ENCODE results near the gene DHX35.
"Not testable (repeated sequence)": the region's sequence is repeated elsewhere in the genome, so short reads cannot be mapped to it uniquely, and the experiment has no call there.

The DHX35 gene

GRCh38 chr20:38982291-38982690 is 20.1 kb downstream of the DHX35 start:
- DNase-seq = no peak

DNA sequence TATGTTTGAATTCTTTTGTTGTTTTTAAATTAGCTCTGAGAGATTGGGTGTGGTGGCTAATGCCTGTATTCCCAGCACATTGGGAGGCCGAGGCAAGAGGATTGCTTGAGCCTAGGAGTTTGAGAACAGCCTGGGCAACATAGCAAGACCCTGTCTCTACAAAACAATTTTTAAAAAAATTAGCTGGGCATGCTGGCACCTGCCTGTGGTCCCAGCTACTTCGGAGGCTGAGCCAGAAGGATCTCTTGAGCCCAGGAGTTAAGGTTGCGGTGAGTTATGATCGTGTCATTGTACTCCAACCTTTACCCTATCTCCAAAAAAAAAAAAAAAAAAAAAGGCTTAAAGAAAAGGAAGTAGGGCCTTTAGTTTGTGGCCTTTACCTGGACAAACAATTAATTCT is 22.9 kb downstream of the DHX35 start:
- DNase-seq = no peak

DNA sequence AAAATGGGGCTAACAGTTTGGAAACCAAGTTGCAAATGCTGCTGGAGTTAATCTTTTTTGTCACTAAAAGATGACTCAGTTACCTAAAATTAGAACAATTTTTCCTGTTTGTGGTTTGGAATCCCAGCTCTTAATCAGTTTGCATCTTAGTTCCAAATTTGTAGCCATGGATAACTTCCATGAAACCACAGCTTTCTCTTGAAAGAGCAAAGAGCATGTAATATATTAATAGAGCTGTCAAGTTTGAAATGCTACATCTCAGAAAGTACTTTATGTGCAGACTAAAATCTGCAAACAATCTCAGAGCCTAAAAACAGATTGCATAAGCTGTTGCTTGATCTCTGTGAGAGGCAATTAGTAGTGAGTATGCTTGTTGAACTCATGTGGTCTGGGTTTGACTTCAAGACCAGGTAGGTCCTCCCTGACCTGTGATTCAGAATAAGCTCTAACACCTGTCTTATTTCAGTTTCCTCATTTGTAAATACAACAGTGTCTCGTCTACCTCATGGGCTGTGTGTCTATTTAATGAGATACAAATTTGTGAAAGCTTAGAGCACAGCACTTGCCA is 23.5 kb downstream of the DHX35 start:
- DNase-seq = no peak

DNA sequence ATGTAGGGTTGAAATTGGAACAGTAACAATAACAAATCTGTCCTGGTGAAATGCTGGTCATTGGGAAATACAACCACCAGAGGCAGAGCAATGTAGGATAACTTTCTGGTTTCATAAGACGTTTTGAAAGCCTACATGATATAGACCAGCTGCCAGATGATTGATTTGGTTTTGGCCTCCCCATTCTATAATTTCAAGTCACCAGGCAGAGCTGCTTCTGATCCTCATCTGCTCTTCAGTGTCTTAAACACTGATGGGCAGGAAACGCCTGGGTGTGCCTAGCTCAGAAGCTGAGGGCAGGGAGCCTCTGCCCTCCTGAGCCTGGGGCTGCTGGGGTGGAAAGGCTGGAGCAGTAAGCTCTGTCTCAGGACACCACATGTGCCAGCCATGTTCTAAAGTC is 24.5 kb downstream of the DHX35 start:
- DNase-seq = no peak

- no peak for DNase-seq
These were observed 25.6 kb downstream of the DHX35 start for GRCh38 chr20:38987777-38988176.

- no peak for DNase-seq
These were observed 28.6 kb downstream of the DHX35 start for GRCh38 chr20:38990728-38991127.

DNA sequence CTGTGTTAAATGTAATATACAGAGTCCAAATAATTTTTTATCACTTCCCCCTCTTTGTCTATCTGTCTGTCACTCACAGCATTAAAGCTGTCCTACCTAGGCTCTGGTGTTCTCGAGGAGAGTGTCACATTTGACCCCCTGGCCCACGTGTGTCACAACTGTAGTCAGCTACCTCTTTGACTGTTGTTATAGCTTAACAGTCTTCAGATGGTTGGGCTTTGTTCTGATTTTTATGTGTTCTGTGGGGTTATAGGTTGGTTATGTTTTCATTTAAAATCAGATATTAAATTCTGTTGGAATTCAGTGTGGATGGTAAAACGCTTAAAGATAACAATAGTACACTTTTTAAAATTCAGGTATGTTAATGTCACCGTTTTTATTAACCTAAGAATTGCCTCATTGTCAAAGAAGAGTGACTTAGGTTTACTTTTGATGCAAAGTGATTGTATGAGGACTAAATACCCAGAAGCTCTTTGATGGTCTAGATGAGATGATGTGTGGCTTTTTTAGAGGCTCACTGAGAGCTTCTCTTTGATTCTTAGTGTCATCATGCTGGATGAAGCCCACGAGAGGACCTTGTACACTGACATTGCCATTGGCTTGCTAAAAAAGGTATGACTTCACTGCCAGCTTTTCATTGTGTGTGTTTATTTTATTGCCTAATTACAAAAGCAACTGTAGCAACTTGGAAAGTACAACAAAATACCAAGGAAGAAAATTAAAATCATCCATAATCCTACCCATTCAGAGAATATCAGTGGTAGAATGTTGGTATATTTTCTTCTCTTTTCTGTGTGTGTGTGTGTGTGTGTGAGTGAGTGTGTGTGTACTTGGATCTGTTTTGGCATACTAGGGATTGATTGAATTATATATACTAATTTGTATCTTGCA is 29.9 kb downstream of the DHX35 start:
- no peak for DNase-seq

DNA sequence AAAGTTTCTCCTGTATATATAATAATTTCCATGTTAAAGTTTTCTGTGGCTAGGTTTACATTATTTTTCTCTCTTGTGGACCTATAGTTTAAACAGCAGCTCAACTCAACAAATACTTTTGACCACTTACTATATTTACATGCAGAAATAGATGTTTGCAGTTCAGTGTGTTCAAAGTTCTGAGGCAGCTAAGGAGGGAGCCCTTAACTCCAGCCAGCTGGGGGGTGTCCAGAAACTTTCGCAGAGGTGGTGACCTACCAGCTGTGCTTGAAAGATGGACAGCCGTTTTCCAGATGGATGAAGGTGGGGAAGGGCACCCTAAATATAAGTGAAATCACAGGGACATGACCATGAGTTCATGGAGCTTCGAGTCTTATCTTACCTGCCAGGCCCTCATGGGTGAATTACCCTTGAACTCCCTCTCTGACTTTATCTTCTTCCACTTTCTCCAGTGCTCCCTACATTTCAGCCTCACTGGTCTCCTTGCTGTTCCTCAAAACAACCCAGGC is 33.4 kb downstream of the DHX35 start:
- DNase-seq = no peak

GRCh38 chr20:38996866-38997265 is 34.7 kb downstream of the DHX35 start:
- not testable (repeated sequence) for DNase-seq

- no peak for DNase-seq
These were observed 35.5 kb downstream of the DHX35 start for GRCh38 chr20:38997622-38998021.

DNA sequence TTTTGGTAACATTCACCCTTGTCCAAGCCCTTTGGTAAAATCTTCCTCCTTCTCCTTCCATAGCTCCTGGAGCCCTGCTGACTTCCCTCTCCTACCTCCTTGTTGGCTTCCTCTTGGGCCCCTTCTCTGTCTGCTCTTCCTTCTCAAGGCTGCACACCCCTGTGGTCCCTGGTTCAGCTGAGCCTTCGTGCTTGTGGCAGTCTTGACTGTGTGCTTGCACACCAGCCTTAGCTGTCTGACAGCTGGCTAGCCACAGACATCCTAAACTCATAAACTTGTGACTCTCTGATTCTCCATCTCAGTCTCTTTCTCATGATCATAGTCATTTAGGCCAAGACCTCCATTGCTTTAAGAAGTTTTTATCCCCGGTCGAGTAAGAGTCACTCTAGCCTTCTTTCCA is 37.1 kb downstream of the DHX35 start:
- DNase-seq = no peak

- no peak for DNase-seq
These were observed 38.1 kb downstream of the DHX35 start for GRCh38 chr20:38999965-39000910.

- DNase-seq = peak; percentile 71
These were observed 42.4 kb downstream of the DHX35 start for GRCh38 chr20:39004508-39004907.

DNA sequence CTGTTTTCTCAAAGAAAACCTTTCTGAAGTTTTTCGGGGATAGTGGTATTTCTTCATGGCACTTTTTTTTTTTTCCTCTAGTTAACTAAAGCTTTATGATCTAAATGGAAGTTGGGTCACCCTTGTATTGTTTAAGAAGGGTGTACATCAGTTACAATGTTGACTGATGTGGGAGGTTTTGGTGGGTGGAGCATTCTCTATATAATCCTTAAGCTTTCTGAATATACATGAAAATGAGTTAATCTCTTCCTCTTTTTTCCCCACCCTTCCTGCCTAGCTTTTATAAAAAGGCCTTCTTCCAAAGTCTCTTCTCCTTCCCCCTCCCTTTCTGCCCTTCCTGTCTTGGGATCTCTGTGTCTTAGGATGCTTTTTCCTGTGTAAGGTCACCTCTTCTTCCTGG is 47.2 kb downstream of the DHX35 start:
- DNase-seq = no peak

DNA sequence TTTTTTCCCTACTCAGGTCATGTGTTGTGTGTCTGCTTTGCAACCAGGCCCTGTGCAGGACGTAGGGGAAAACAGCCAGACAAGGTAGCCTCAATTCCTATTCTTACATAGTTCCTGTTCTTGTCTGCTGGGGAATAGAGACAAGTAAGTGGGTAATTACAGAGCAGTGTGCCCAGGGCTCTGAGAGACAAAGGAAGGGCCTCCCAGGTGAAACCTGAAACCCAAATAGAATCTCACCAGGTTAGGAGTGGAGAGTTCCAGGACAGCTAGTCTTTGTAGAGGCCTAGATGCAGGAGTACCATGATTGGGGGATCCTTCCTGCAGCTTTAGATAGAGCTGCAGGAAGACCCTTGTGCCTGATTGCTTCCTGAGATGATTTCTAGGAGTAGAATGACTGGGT is 48.4 kb downstream of the DHX35 start:
- no peak for DNase-seq

DNA sequence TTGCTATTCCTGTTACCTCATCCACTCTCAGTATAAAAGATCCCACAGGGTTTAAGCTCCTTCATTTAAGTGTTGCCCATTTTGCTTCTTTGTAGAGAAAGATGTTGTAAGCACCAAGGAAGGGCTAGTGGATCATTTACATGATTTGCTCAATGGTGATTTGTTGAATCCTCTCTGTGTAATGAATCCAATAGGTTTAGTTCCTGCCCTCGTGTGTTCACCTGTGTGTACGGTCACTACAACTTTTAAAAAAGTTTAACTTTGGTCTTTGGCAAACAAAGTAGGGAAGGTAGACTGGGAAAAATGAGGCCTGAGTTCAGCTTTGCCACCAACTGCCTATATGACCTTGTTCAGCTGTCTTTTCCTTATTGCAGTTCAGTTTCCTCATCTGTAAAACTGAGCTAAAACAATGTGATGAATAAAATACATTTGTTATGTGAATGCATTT is 51.5 kb downstream of the DHX35 start:
- DNase-seq = no peak

GRCh38 chr20:39016041-39016440 is 53.9 kb downstream of the DHX35 start:
- no peak for DNase-seq

DNA sequence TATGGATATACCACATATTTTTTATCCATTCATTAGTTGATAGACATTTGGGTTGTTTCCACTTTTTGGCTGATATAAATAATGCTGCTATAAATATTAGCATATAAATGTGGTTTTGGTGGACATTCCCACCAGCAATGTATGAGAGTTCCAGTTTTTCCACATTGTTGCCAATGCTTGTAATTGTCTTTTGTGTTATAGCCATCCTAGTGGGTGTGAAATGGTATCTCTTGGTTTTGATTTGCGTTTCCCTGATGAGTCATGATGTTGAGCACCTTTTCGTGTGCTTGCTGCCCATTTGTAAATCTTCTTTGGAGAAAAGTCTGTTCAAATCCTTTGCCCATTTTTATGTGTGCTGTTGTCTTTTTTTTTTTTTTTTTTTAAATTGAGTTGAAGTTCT is 54.4 kb downstream of the DHX35 start:
- DNase-seq = no peak

DNA sequence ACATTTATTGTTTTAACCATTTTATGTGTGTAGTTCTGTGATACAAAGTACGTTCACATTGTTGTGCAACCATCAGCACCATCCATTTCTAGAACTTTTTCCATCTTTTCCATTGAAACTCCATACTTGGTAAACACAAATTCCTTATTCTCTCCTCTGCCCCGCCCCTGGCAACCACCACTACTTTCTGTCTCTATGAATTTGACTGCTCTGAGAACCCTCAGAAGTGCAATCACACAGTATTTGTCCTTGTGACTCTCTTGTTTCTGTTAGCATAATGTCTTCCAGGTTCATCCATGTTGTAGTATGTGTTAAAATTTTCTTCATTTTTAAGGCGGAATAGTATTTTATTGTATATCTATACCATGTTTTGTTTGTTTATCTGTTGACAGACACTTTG is 56.9 kb downstream of the DHX35 start:
- DNase-seq = no peak

- no peak for DNase-seq
These were observed 57.7 kb downstream of the DHX35 start for GRCh38 chr20:39019805-39020325.

DNA sequence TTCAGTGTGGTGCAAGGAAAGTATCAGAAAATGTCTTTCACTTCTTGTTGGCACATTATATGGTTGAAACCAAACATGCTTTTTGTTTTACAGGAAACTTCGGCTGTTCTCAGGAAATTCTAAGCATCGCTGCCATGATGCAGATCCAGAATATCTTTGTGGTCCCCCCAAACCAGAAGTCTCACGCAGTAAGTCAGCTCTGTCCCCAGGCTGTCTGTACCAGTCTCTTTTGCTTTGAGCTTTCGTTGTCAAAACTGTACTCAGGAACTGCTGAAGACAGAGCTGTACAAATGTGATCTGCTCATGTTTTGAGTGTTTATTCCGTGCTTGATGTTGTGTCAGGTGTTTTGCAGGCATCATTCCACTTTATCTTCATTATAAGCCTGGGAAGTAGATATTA is 59.6 kb downstream of the DHX35 start:
- no peak for DNase-seq

DNA sequence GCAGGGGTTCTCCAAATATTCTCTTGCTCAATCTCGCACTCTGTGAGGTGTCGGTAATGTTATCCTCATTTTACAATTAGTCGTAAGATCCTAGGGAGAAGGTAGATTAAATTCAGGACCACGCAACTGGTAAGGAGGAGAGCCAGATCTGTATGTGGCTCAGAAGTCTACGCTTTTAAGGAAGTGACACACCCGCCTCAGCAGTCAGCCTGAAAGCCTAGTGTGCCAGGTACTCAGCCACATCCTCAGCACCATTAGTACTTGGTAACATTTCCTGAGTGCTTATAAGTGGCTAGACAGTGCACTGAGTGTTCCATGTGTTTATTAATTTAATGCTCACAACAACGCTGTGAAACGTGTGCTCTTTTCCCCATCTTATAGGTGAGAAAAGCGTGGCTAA is 63.7 kb downstream of the DHX35 start:
- DNase-seq = no peak

DNA sequence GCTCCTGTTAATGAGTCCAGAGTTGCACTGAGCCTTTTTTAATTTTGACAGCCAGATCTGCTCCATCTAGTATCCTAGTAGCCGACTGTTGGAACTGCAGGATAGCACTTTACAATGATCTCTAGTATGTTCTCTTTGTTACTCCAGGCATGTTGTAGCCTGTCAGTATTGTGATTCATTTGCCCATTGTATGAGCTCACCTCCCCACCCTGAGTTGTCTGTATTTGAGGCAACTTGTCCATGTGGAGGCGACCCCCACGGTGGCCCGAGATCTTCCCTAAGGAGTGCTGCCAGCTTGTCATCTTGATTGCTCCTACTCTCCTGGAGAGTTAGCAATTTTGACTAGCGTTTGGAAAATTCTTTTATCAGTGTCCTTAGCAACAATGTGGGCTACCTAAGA is 67.2 kb downstream of the DHX35 start:
- DNase-seq = no peak

Data from DMS153 (cell line).